HFFc6 (cell line): Measurements from ENCODE around the gene YIF1B. TPM values are rescaled to one million over a fixed set of nuclear protein-coding genes. Genes with fewer than 3 reads are reported as not detected.

Source experiments
- DNase-seq: peaks from one replicate; pipeline ENCODE4 v3.0.0-alpha.2; 2018
- H3K27ac Mint-ChIP-seq: 2 replicates; pipeline ENCODE4 v1.8.0; 2020; ENCODE audit warnings: mild to moderate bottlenecking, mixed read lengths
- H3K27me3 Mint-ChIP-seq: 2 replicates; pipeline ENCODE4 v1.8.0; 2021; ENCODE audit warnings: mild to moderate bottlenecking, moderate library complexity, mixed read lengths; ENCODE audit not compliant: insufficient read depth
- H3K36me3 Mint-ChIP-seq: 2 replicates; pipeline ENCODE4 v1.8.0; 2021; ENCODE audit warnings: low read depth, mixed read lengths
- H3K4me1 Mint-ChIP-seq: 2 replicates; pipeline ENCODE4 v1.8.0; 2020; ENCODE audit warnings: low read depth, mixed read lengths
- H3K4me3 Mint-ChIP-seq: 2 replicates; pipeline ENCODE4 v1.8.0; 2020; ENCODE audit warnings: mild to moderate bottlenecking, moderate library complexity, mixed read lengths
- H3K9me3 Mint-ChIP-seq: 2 replicates; pipeline ENCODE4 v1.8.0; 2020; ENCODE audit warnings: mild to moderate bottlenecking, mixed read lengths
- total RNA-seq, 6 experiments: library from RNA; stranded (reverse); fragmentation: NEBNext Ultra II Directional; extraction: Animal tissue kit (Norgen Biotek cat#: 25700); gene quantifications; 2 replicates in 1 of 6; 3 replicates in 5 of 6; pipeline ENCODE4 v1.2.3, GENCODE V29; 2021
- TF ChIP-seq, protein P1 (sequence below): fragments of 200-600 bp; sonication (generic); IDR thresholded peaks from 2 replicates; pipeline ENCODE4 v1.5.0; 2021; ENCODE audit warnings: antibody characterized with exemption, mild to moderate bottlenecking

YIF1B gene
- total RNA-seq, 6 experiments from 2014 or later, result 80.8 to 98.5 (median 86.6) TPM

DNA sequence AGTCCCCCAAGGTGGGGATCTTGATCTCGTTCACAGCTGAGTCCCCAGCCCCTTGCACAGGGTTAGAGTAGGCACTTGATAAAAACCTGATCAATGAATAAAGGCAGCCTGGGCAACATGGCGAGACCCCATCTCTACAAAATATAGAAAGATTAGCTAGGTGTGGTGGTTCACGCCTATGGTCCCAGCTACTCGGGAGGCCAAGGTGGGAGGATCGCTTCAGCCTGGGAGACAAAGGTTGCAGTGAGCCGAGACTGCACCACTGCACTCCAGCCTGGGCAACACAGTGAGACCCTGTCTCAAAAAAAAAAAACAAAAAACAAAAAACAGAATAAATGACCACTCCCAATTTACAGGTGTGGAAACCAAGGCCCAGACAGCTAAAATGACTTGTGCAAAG is 4.8 kb downstream of the YIF1B start:
- Mint-ChIP-seq H3K27ac (no peak overlapping the region), H3K36me3 (peaks cover 4% of the 10 kb centered on the region), H3K4me3 (no peak overlapping the region), H3K9me3 (no peaks in the 10 kb centered on the region), H3K27me3 (peaks cover 5% of the 10 kb centered on the region), H3K4me1 (peaks cover 5% of the 10 kb centered on the region; the same call in 1 of the 2 replicates)
- TF ChIP-seq, protein P1, sequence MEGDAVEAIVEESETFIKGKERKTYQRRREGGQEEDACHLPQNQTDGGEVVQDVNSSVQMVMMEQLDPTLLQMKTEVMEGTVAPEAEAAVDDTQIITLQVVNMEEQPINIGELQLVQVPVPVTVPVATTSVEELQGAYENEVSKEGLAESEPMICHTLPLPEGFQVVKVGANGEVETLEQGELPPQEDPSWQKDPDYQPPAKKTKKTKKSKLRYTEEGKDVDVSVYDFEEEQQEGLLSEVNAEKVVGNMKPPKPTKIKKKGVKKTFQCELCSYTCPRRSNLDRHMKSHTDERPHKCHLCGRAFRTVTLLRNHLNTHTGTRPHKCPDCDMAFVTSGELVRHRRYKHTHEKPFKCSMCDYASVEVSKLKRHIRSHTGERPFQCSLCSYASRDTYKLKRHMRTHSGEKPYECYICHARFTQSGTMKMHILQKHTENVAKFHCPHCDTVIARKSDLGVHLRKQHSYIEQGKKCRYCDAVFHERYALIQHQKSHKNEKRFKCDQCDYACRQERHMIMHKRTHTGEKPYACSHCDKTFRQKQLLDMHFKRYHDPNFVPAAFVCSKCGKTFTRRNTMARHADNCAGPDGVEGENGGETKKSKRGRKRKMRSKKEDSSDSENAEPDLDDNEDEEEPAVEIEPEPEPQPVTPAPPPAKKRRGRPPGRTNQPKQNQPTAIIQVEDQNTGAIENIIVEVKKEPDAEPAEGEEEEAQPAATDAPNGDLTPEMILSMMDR, result no peak
- no peak for DNase-seq

DNA sequence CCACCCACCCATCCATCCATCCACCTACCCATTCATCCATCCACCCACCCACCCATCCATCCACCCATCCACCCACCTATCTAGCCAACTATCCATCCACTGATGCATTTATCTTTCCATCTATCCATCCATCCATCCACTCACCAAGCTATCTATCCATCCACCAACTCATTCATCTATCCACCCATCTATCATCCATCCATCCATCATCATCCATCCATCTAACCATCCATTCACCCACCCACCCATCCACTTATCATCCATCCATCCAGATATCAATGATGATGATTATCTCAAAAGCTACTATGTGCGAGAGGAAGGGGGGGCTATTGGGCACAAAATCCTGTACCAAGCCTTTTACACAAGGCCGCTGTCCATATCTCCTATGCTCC is 5.5 kb downstream of the YIF1B start:
- Mint-ChIP-seq H3K4me1 (peaks cover 5% of the 10 kb centered on the region; the same call in 1 of the 2 replicates), H3K9me3 (no peaks in the 10 kb centered on the region), H3K36me3 (peaks cover 4% of the 10 kb centered on the region), H3K4me3 (no peak overlapping the region), H3K27me3 (peaks cover 4% of the 10 kb centered on the region), H3K27ac (no peak overlapping the region)
- no peak for DNase-seq
- TF ChIP-seq, protein P1, result no peak

GRCh38 chr19:38309615-38310278 is 6.0 kb downstream of the YIF1B start:
- TF ChIP-seq, protein P1, result no peak
- Mint-ChIP-seq H3K36me3 (peaks cover 4% of the 10 kb centered on the region), H3K27me3 (peaks cover 2% of the 10 kb centered on the region), H3K27ac (no peak overlapping the region), H3K9me3 (no peaks in the 10 kb centered on the region), H3K4me1 (peaks cover 5% of the 10 kb centered on the region; the same call in 1 of the 2 replicates), H3K4me3 (no peak overlapping the region)
- no peak for DNase-seq

- TF ChIP-seq, protein P1, result no peak
- peaks cover 4% of the 10 kb centered on the region for H3K36me3 Mint-ChIP-seq
- H3K4me1 Mint-ChIP-seq, result peaks cover 5% of the 10 kb centered on the region; the same call in 1 of the 2 replicates
- DNase-seq, result no peak
- H3K27ac Mint-ChIP-seq, result no peak overlapping the region
- H3K4me3 Mint-ChIP-seq, result no peak overlapping the region
- peaks cover 3% of the 10 kb centered on the region for H3K27me3 Mint-ChIP-seq
- no peaks in the 10 kb centered on the region for H3K9me3 Mint-ChIP-seq
These were observed 6.7 kb downstream of the YIF1B start for GRCh38 chr19:38308926-38309614.

DNA sequence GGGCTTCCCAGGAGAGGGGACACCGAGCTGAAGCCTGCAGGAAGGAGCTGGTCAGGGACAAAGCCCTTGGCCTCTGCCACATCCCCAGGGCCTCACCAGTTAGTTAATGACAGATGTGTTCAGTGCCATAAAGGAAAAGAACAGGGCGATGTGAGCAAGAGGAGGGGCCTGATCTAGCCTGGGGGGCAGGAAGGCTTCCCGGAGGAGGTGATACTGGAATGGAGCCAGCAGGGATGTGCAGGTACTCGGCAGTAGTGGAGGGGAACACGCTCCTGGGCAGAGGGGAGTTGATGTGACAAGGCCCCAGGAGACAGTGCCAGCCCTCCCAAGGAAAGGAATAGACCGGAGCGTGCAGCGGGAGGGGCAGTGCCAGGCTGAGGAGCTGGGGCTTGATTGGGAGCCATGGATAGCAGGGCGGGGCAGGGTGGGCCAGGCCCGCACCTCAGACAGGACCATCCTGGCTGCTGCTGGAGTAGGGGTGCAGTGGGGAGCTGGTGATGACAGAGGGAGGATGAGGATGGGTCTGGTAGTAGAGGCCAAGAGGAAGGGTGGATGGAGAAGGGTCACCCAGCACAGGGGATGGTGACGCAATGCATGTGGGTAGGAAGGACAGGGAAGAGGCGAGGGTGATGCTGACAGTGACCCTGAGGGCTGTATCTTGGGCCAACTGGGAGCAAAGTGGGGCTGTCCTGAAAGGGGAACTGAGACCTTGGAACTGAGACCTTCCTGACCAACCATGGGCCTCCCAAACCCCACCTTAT is 7.6 kb downstream of the YIF1B start:
- Mint-ChIP-seq H3K9me3 (no peaks in the 10 kb centered on the region), H3K27ac (no peak overlapping the region), H3K4me1 (no peaks in the 10 kb centered on the region), H3K36me3 (peaks cover 4% of the 10 kb centered on the region), H3K4me3 (no peak overlapping the region), H3K27me3 (peaks cover 3% of the 10 kb centered on the region)
- TF ChIP-seq, protein P1, result no peak
- DNase-seq, result no peak
